Tibial nerve (tissue), 4 donors: Measurements from ENCODE around the gene MED8. TPM values are rescaled to one million over a fixed set of nuclear protein-coding genes. Genes with fewer than 3 reads are reported as not detected.

Experiments used
- DNase-seq, 2 donors: peaks; one replicate each; pipeline ENCODE4 v3.0.0-alpha.2; 2019; ENCODE audit warnings: low spot score in 2 of 2
- H3K27ac ChIP-seq, 4 donors: fragments of 200-600 bp; sonication (generic) in 3 of 4; one replicate each; pipeline ENCODE4 v1.5.1; 2017 to 2019; ENCODE audit warnings: mild to moderate bottlenecking in 1 of 4
- H3K27me3 ChIP-seq, 2 donors: fragments of 200-600 bp; sonication (generic) in 1 of 2; one replicate each; pipeline versions ENCODE4 v1.5.1 to v1.6.0; 2017 to 2019
- H3K36me3 ChIP-seq, 3 donors: fragments of 200-600 bp; sonication (generic); one replicate each; pipeline ENCODE4 v1.5.1; 2018 to 2019
- H3K4me1 ChIP-seq, 4 donors: fragments of 200-600 bp; sonication (generic) in 3 of 4; one replicate each; pipeline ENCODE4 v1.5.1; 2017 to 2019
- H3K4me3 ChIP-seq, 4 donors: fragments of 200-600 bp; sonication (generic) in 3 of 4; one replicate each; pipeline ENCODE4 v1.5.1; 2017 to 2019; ENCODE audit warnings: mild to moderate bottlenecking in 1 of 4, moderate library complexity in 1 of 4
- H3K9me3 ChIP-seq, 4 donors: fragments of 200-600 bp; sonication (generic) in 3 of 4; one replicate each; pipeline ENCODE4 v1.5.1; 2017 to 2019
- CTCF ChIP-seq, 5 experiments: fragments of 200-600 bp in 3 of 5; fragments of 450-650 bp in 2 of 5; sonication (generic) in 3 of 5; IDR thresholded peaks; one replicate each; pipeline ENCODE4 v1.5.1; 2016 to 2019; ENCODE audit warnings: antibody characterized with exemption in 5 of 5, mild to moderate bottlenecking in 3 of 5, moderate library complexity in 2 of 5
- EP300 ChIP-seq, 2 donors: sonication (generic); formaldehyde crosslinking; IDR thresholded peaks; one replicate each; pipeline ENCODE4 v1.6.1; 2017; ENCODE audit warnings: antibody characterized with exemption in 2 of 2, mild to moderate bottlenecking in 1 of 2
- POLR2A ChIP-seq, 2 donors: fragments of 450-650 bp; IDR thresholded peaks; one replicate each; pipeline ENCODE4 v1.6.1; 2017; ENCODE audit warnings: antibody characterized with exemption in 2 of 2, mild to moderate bottlenecking in 2 of 2, moderate library complexity in 2 of 2
- WGBS, 2 donors: methylation state at CpG; one replicate each; pipeline ENCODE4 v1.1.5; 2018; 5-methylcytosine and 5-hydroxymethylcytosine counted together
- total RNA-seq, 4 donors: library from RNA; depleted of rRNA; stranded (reverse); fragments of >200 nt; gene quantifications; one replicate each; pipeline ENCODE4 v1.1.0, GENCODE V29; 2016

MED8 gene
- total RNA-seq, 4 donors from 2014 or later = 22.8 to 35.1 (median 28.5) TPM

GRCh38 chr1:43426221-43426620, 36.6 kb upstream of the MED8 start:
- TF ChIP-seq CTCF (IDR thresholded peaks at IDR 0.05) (no peak), EP300 (IDR thresholded peaks at IDR 0.05) (no peak), POLR2A (IDR thresholded peaks at IDR 0.05) (no peak)
- Histone ChIP-seq H3K9me3 (no peaks in the 10 kb centered on the region), H3K27me3 (no peaks in the 10 kb centered on the region), H3K4me3 (no peak overlapping the region), H3K27ac (no peak overlapping the region), H3K36me3 (peaks cover 2 to 100% (median 80%) of the 10 kb centered on the region in 3 donors), H3K4me1 (no peaks in the 10 kb centered on the region)
- 92 to 93% methylated on average over 11 of the region's 11 CpGs for whole genome bisulfite sequencing, 2 donors
- no peak for DNase-seq

- TF ChIP-seq CTCF (IDR thresholded peaks at IDR 0.05) (no peak), POLR2A (IDR thresholded peaks at IDR 0.05) (no peak), EP300 (IDR thresholded peaks at IDR 0.05) (no peak)
- Histone ChIP-seq H3K27me3 (no peaks in the 10 kb centered on the region), H3K27ac (no peak overlapping the region), H3K4me1 (no peaks in the 10 kb centered on the region), H3K4me3 (no peak overlapping the region), H3K36me3 (peaks cover 0 to 100% (median 78%) of the 10 kb centered on the region in 3 donors), H3K9me3 (no peaks in the 10 kb centered on the region)
- no peak for DNase-seq
- WGBS, 2 donors = 65 to 83% methylated on average over 4 of the region's 4 CpGs
These were observed 35.4 kb upstream of the MED8 start for GRCh38 chr1:43425045-43425444.

- 91 to 92% methylated on average over 23 of the region's 23 CpGs for WGBS, 2 donors
- no peak for DNase-seq
These were observed 34.3 kb upstream of the MED8 start for GRCh38 chr1:43423672-43424550.

GRCh38 chr1:43422995-43423671, 33.5 kb upstream of the MED8 start:
- no peaks in the 10 kb centered on the region for H3K27me3 ChIP-seq
- DNase-seq = no peak
- no peaks in the 10 kb centered on the region for H3K9me3 ChIP-seq
- 93 to 94% methylated on average over 16 of the region's 16 CpGs for WGBS, 2 donors
- TF ChIP-seq CTCF (IDR thresholded peaks at IDR 0.05) (no peak), POLR2A (IDR thresholded peaks at IDR 0.05) (no peak), EP300 (IDR thresholded peaks at IDR 0.05) (no peak)
- no peak overlapping the region for H3K4me3 ChIP-seq
- no peaks in the 10 kb centered on the region for H3K4me1 ChIP-seq
- H3K36me3 ChIP-seq = peaks cover 0 to 100% (median 72%) of the 10 kb centered on the region in 3 donors
- no peak overlapping the region for H3K27ac ChIP-seq

More at GRCh38 chr1:43423672-43424550, 34.3 kb upstream of the MED8 start:
- Histone ChIP-seq H3K9me3 (no peaks in the 10 kb centered on the region), H3K4me1 (no peaks in the 10 kb centered on the region), H3K27ac (no peak overlapping the region), H3K27me3 (no peaks in the 10 kb centered on the region), H3K4me3 (no peak overlapping the region), H3K36me3 (peaks cover 0 to 100% (median 77%) of the 10 kb centered on the region in 3 donors)
- TF ChIP-seq EP300 (IDR thresholded peaks at IDR 0.05) = no peak

- TF ChIP-seq CTCF (IDR thresholded peaks at IDR 0.05) = no peak
- no peak for TF ChIP-seq EP300 (IDR thresholded peaks at IDR 0.05)
- H3K36me3 ChIP-seq = peaks cover 0 to 100% (median 64%) of the 10 kb centered on the region in 3 donors
- no peak overlapping the region for H3K27ac ChIP-seq
- H3K27me3 ChIP-seq = no peaks in the 10 kb centered on the region
- H3K4me3 ChIP-seq = no peak overlapping the region
- no peaks in the 10 kb centered on the region for H3K9me3 ChIP-seq
- WGBS, 2 donors = 83 to 88% methylated on average over 12 of the region's 12 CpGs
- no peaks in the 10 kb centered on the region for H3K4me1 ChIP-seq
- DNase-seq = no peak
These were observed 32.6 kb upstream of the MED8 start for GRCh38 chr1:43421976-43422750.
